MM.1S (cell line): ENCODE measurements around the gene SETBP1.

Source experiments
- CTCF ChIP-seq: fragments of 300-600 bp; sonication (generic); IDR thresholded peaks from 2 replicates; pipeline ENCODE4 v1.5.1; 2016; ENCODE audit warnings: antibody characterized with exemption, low read length, mixed read lengths
- EZH2phosphoT487 ChIP-seq: fragments of 300-600 bp; sonication (generic); IDR thresholded peaks from 2 replicates; pipeline ENCODE4 v1.6.1; 2018; ENCODE audit warnings: antibody characterized with exemption, low read length

- TF ChIP-seq CTCF (no peak), EZH2phosphoT487 (no peak)
These were observed 10.6 kb downstream of the SETBP1 start for GRCh38 chr18:44691148-44691925.
